Adrenal gland (tissue), 5 donors: ENCODE measurements around the gene NUMA1.

Experiments used
- POLR2A ChIP-seq, 2 donors: fragments of 450-650 bp; IDR thresholded peaks; one replicate each; pipeline ENCODE4 v1.6.1; 2017; ENCODE audit warnings: antibody characterized with exemption in 2 of 2, mild to moderate bottlenecking in 2 of 2, moderate library complexity in 1 of 2
- TF ChIP-seq, protein P1 (sequence below), 6 experiments: fragments of 450-650 bp in 4 of 6; fragments of 200-600 bp in 2 of 6; sonication (generic) in 1 of 6; IDR thresholded peaks; 1 replicate in 5 of 6; 2 replicates in 1 of 6; pipeline versions ENCODE4 v1.5.1 to v1.8.0; 2016 to 2021; ENCODE audit warnings: antibody characterized with exemption in 6 of 6, mild to moderate bottlenecking in 2 of 6, moderate library complexity in 1 of 6
- donor health status: DM: no; HTN: no; CAD: no.

- no peak for TF ChIP-seq POLR2A (IDR thresholded peaks at IDR 0.05)
- TF ChIP-seq, protein P1, sequence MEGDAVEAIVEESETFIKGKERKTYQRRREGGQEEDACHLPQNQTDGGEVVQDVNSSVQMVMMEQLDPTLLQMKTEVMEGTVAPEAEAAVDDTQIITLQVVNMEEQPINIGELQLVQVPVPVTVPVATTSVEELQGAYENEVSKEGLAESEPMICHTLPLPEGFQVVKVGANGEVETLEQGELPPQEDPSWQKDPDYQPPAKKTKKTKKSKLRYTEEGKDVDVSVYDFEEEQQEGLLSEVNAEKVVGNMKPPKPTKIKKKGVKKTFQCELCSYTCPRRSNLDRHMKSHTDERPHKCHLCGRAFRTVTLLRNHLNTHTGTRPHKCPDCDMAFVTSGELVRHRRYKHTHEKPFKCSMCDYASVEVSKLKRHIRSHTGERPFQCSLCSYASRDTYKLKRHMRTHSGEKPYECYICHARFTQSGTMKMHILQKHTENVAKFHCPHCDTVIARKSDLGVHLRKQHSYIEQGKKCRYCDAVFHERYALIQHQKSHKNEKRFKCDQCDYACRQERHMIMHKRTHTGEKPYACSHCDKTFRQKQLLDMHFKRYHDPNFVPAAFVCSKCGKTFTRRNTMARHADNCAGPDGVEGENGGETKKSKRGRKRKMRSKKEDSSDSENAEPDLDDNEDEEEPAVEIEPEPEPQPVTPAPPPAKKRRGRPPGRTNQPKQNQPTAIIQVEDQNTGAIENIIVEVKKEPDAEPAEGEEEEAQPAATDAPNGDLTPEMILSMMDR (IDR thresholded peaks at IDR 0.05) = no peak
These were observed 34.2 kb upstream of the NUMA1 start for GRCh38 chr11:72114570-72114969.
